ENCODE data around the gene DNAH14. TPM values are rescaled to one million over a fixed set of nuclear protein-coding genes. Genes with fewer than 3 reads are reported as not detected.

DNAH14 gene
- total and polyA plus RNA-seq, 9 donors, result 3.7 to 61.4 (median 24.2) TPM

DNA sequence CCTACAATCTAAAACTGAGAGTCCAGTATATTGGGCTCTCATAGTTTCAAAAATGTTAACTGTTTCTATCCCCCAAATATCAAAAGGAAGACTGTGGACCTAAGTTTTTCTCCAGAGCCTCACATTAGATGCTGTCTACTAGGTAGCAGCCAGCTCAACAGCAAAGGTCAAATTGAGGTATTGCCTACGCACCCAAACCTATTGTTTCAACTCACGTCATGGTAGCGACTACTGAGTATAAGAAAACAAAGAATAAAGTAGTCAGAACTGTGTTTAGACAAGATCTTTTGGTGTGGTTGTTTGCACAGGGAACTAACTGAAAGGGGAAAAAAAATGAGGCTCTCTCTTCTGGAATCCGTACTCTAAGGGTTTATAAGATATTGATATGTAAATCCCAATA is 325.2 kb downstream of the DNAH14 start:
- no peaks in the 10 kb centered on the region for H3K9me3 ChIP-seq
- no peak overlapping the region for H3K27ac ChIP-seq
- no peaks in the 10 kb centered on the region for H3K27me3 ChIP-seq
- no peak overlapping the region for H3K4me3 ChIP-seq
- no peaks in the 10 kb centered on the region for H3K4me1 ChIP-seq (ENCODE audit: insufficient read depth)
- TF ChIP-seq EP300 (IDR thresholded peaks at IDR 0.05) (no peak), POLR2A (IDR thresholded peaks at IDR 0.05) (no peak)
- TF ChIP-seq, protein P1, sequence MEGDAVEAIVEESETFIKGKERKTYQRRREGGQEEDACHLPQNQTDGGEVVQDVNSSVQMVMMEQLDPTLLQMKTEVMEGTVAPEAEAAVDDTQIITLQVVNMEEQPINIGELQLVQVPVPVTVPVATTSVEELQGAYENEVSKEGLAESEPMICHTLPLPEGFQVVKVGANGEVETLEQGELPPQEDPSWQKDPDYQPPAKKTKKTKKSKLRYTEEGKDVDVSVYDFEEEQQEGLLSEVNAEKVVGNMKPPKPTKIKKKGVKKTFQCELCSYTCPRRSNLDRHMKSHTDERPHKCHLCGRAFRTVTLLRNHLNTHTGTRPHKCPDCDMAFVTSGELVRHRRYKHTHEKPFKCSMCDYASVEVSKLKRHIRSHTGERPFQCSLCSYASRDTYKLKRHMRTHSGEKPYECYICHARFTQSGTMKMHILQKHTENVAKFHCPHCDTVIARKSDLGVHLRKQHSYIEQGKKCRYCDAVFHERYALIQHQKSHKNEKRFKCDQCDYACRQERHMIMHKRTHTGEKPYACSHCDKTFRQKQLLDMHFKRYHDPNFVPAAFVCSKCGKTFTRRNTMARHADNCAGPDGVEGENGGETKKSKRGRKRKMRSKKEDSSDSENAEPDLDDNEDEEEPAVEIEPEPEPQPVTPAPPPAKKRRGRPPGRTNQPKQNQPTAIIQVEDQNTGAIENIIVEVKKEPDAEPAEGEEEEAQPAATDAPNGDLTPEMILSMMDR (IDR thresholded peaks at IDR 0.05), result no peak
- WGBS, 3 donors, result 84 to 95% (median 85%) methylated on average over 4 of the region's 4 CpGs
- intact Hi-C loops (cut with DNase I), result no loop called here
- no peak for DNase-seq
- no peaks in the 10 kb centered on the region for H3K36me3 ChIP-seq

DNA sequence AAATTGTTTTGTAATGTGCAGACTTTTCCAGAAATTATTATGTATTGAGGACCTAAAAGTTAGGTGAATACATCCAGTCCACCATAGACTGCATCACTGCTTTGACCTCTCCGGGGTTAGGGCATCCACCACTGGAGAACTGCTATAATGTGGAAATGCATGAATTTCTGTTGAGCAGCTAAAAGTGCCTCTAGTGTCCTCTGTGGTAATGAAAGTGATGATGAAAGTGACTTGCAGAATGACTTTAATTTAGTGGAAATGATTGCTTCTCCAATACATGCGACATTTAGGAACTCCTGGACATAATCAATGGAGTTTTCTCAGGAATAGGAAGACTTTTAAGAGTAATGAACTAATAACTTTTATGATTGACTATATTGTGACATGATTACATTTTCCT is 327.6 kb downstream of the DNAH14 start:
- DNase-seq, result no peak
- Histone ChIP-seq H3K36me3 (no peaks in the 10 kb centered on the region), H3K4me3 (no peak overlapping the region), H3K27me3 (no peaks in the 10 kb centered on the region), H3K27ac (no peak overlapping the region), H3K9me3 (no peaks in the 10 kb centered on the region), H3K4me1 (ENCODE audit: insufficient read depth) (no peaks in the 10 kb centered on the region)
- TF ChIP-seq POLR2A (IDR thresholded peaks at IDR 0.05) (no peak), EP300 (IDR thresholded peaks at IDR 0.05) (no peak)
- TF ChIP-seq, protein P1 (IDR thresholded peaks at IDR 0.05), result no peak
- intact Hi-C loops (cut with DNase I), result no loop called here
- WGBS, 3 donors, result 74 to 95% (median 81%) methylated on average over 2 of the region's 2 CpGs

DNA sequence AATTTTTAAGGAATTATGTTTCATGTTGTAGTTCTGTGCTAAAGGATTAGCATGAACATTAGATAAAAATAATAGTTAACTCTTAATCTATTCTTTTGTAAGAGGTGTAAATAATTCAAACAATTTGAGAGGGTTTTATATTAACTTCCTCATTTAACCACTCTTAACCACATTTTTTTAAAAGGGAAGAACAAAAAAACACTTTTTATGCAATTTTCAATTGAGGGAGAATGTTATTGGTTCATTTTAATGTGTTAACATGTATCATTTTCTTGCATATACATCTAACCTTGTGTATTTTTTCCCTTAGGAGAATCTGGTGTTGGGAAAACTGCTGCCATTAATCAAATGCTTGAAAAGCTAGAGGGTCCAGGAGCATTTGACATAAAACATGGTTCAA is 329.3 kb downstream of the DNAH14 start:
- no peak for DNase-seq
- Histone ChIP-seq H3K36me3 (no peaks in the 10 kb centered on the region), H3K9me3 (no peaks in the 10 kb centered on the region), H3K27me3 (no peaks in the 10 kb centered on the region), H3K27ac (no peak overlapping the region), H3K4me1 (ENCODE audit: insufficient read depth) (no peaks in the 10 kb centered on the region), H3K4me3 (no peak overlapping the region)
- TF ChIP-seq EP300 (IDR thresholded peaks at IDR 0.05), result no peak
- TF ChIP-seq, protein P1 (IDR thresholded peaks at IDR 0.05), result no peak
- no peak for TF ChIP-seq POLR2A (IDR thresholded peaks at IDR 0.05)
- intact Hi-C loops (cut with DNase I), result no loop called here

DNA sequence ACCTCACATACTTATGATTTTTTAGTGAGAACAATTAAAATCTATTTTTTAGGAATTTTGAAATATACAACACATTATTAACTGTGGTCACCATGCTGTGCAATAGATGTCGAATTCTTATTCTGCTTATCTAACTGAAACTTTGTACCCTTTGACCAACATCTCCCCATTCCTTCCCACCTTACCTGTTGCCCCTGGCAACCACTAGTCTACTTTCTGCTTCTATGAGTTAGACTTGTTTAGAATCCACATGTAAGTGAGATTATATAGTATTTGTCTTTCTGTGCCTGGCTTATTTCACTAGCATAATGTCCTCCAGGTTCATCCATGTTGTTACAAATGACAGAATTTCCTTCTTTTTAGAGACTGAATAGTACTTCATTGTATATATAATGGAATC is 330.1 kb downstream of the DNAH14 start:
- H3K4me3 ChIP-seq, result no peak overlapping the region
- DNase-seq, result no peak
- intact Hi-C loops (cut with DNase I), result no loop called here
- H3K4me1 ChIP-seq (ENCODE audit: insufficient read depth), result no peaks in the 10 kb centered on the region
- 94 to 100% (median 95%) methylated on average over 1 of the region's 1 CpG for WGBS, 3 donors
- H3K9me3 ChIP-seq, result no peaks in the 10 kb centered on the region
- no peaks in the 10 kb centered on the region for H3K36me3 ChIP-seq
- H3K27ac ChIP-seq, result no peak overlapping the region
- TF ChIP-seq, protein P1 (IDR thresholded peaks at IDR 0.05), result no peak
- TF ChIP-seq POLR2A (IDR thresholded peaks at IDR 0.05), result no peak
- TF ChIP-seq EP300 (IDR thresholded peaks at IDR 0.05), result no peak
- no peaks in the 10 kb centered on the region for H3K27me3 ChIP-seq

DNA sequence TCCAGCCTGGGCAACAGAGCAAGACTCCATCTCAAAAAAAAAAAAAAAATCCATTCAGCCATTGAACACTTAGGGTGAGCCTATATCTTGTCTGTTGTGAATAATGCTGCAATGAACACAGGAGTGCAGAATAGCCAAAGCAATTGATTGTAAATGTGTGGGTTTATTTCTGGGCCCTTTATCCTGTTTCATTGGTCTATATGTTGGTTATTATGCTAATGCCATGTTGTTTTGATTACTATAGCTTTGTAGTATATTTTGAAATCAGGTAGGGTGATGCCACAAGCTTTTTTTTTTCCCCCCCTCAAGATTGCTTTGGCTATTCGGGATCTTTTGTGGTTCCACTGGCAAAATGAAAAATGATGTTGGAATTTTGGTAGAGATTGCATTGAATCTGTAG is 330.8 kb downstream of the DNAH14 start:
- H3K27me3 ChIP-seq, result no peaks in the 10 kb centered on the region
- TF ChIP-seq, protein P1 (IDR thresholded peaks at IDR 0.05), result no peak
- TF ChIP-seq POLR2A (IDR thresholded peaks at IDR 0.05) (no peak), EP300 (IDR thresholded peaks at IDR 0.05) (no peak)
- no peak overlapping the region for H3K4me3 ChIP-seq
- intact Hi-C loops (cut with DNase I), result no loop called here
- WGBS, 3 donors, result 85 to 93% (median 89%) methylated on average over 1 of the region's 1 CpG
- no peaks in the 10 kb centered on the region for H3K9me3 ChIP-seq
- H3K4me1 ChIP-seq (ENCODE audit: insufficient read depth), result no peaks in the 10 kb centered on the region
- no peak for DNase-seq
- H3K27ac ChIP-seq, result no peak overlapping the region
- no peaks in the 10 kb centered on the region for H3K36me3 ChIP-seq
